Mesenchymal stem cell (in vitro differentiated cells and primary cell): ENCODE data around the gene BBIP1.
A peak's percentile ranks its signal among the peaks of the same experiment; 100 is the strongest.

ENCODE experiments used
- DNase-seq: peaks from one replicate; pipeline ENCODE4 v3.0.0-alpha.2; 2013
- H2AFZ ChIP-seq: one replicate; pipeline ENCODE4 v1.6.1; 2013; ENCODE audit warnings: low read depth, mild to moderate bottlenecking, control low read depth, inconsistent platforms, low read length, moderate library complexity
- H2AK5ac ChIP-seq: 2 replicates; pipeline ENCODE4 v1.6.1; 2013; ENCODE audit warnings: low read length, moderate library complexity, mild to moderate bottlenecking, inconsistent platforms; ENCODE audit not compliant: severe bottlenecking
- H2BK120ac ChIP-seq: one replicate; pipeline ENCODE4 v1.6.1; 2013; ENCODE audit warnings: low read depth, mild to moderate bottlenecking, inconsistent platforms, low read length, moderate library complexity
- H2BK12ac ChIP-seq, 2 experiments: one replicate each; pipeline ENCODE4 v1.6.1; 2013; ENCODE audit warnings: inconsistent platforms in 2 of 2, low read length in 2 of 2, mild to moderate bottlenecking in 2 of 2, moderate library complexity in 2 of 2, control low read depth in 1 of 2
- H2BK15ac ChIP-seq: one replicate; pipeline ENCODE4 v1.6.1; 2013; ENCODE audit warnings: mild to moderate bottlenecking, low read depth, inconsistent platforms; ENCODE audit not compliant: poor library complexity, severe bottlenecking
- H2BK5ac ChIP-seq: 2 replicates; pipeline ENCODE4 v1.6.1; 2013; ENCODE audit warnings: low read depth, mild to moderate bottlenecking, low read length, control low read depth, inconsistent platforms; ENCODE audit not compliant: poor library complexity, severe bottlenecking
- H3K14ac ChIP-seq, 2 experiments: one replicate each; pipeline ENCODE4 v1.6.1; 2013; ENCODE audit warnings: inconsistent platforms in 2 of 2, low read length in 2 of 2, control low read depth in 1 of 2, mild to moderate bottlenecking in 1 of 2, moderate library complexity in 1 of 2
- H3K18ac ChIP-seq, 2 experiments: one replicate each; pipeline ENCODE4 v1.6.1; 2013; ENCODE audit warnings: inconsistent platforms in 2 of 2, low read length in 2 of 2, control low read depth in 1 of 2, low read depth in 1 of 2, mild to moderate bottlenecking in 1 of 2
- H3K23ac ChIP-seq, 2 experiments: one replicate each; pipeline ENCODE4 v1.6.1; 2013; ENCODE audit warnings: inconsistent platforms in 2 of 2, low read length in 2 of 2, mild to moderate bottlenecking in 2 of 2, moderate library complexity in 2 of 2, control low read depth in 1 of 2
- H3K27ac ChIP-seq: 2 replicates; pipeline ENCODE4 v1.5.1; 2013; ENCODE audit warnings: mild to moderate bottlenecking, moderate library complexity, low read length, control low read depth, inconsistent platforms; ENCODE audit not compliant: poor library complexity, severe bottlenecking
- H3K27me3 ChIP-seq, 2 experiments: 2 replicates each; pipeline versions ENCODE4 v1.6.1 to v1.7.0; 2013; ENCODE audit warnings: low read length in 2 of 2, mild to moderate bottlenecking in 2 of 2, moderate library complexity in 2 of 2, control low read depth in 1 of 2, inconsistent platforms in 1 of 2; ENCODE audit not compliant: control insufficient read depth in 1 of 2, insufficient read depth in 1 of 2
- H3K36me3 ChIP-seq, 2 experiments: 2 replicates each; pipeline versions ENCODE4 v1.6.1 to v1.7.0; 2013; ENCODE audit warnings: low read length in 2 of 2, control low read depth in 1 of 2, inconsistent platforms in 1 of 2, low read depth in 1 of 2, mild to moderate bottlenecking in 1 of 2; ENCODE audit not compliant: insufficient read depth in 2 of 2, control insufficient read depth in 1 of 2
- H3K4ac ChIP-seq, 2 experiments: one replicate each; pipeline ENCODE4 v1.6.1; 2013; ENCODE audit warnings: inconsistent platforms in 2 of 2, low read length in 2 of 2, mild to moderate bottlenecking in 2 of 2, moderate library complexity in 2 of 2, control low read depth in 1 of 2, low read depth in 1 of 2
- H3K4me1 ChIP-seq: 2 replicates; pipeline ENCODE4 v1.6.1; 2013; ENCODE audit warnings: low read depth, low read length, control low read depth; ENCODE audit not compliant: control insufficient read depth, insufficient read depth
- H3K4me2 ChIP-seq: 2 replicates; pipeline ENCODE4 v1.6.1; 2013; ENCODE audit warnings: low read length, mild to moderate bottlenecking, inconsistent platforms; ENCODE audit not compliant: poor library complexity, severe bottlenecking
- H3K4me3 ChIP-seq, 2 experiments: 2 replicates each; pipeline versions ENCODE4 v1.5.1 to v1.7.0; 2013; ENCODE audit warnings: low read length in 2 of 2, mild to moderate bottlenecking in 2 of 2, control low read depth in 1 of 2, low read depth in 1 of 2; ENCODE audit not compliant: insufficient read depth in 1 of 2
- H3K79me1 ChIP-seq: replicated peaks from 2 replicates; pipeline ENCODE4 v1.6.1; 2013; ENCODE audit warnings: mild to moderate bottlenecking, control low read depth, low read length, inconsistent platforms; ENCODE audit not compliant: poor library complexity, severe bottlenecking
- H3K9ac ChIP-seq: 2 replicates; pipeline ENCODE4 v1.7.0; 2013; ENCODE audit warnings: mild to moderate bottlenecking, low read length, moderate library complexity
- H3K9me3 ChIP-seq: 2 replicates; pipeline ENCODE4 v1.7.0; 2013; ENCODE audit warnings: mild to moderate bottlenecking, low read length; ENCODE audit not compliant: control insufficient read depth
- H4K8ac ChIP-seq: one replicate; pipeline ENCODE4 v1.6.1; 2013; ENCODE audit warnings: inconsistent platforms, mild to moderate bottlenecking, low read length, moderate library complexity
- H4K91ac ChIP-seq: one replicate; pipeline ENCODE4 v1.6.1; 2013; ENCODE audit warnings: mild to moderate bottlenecking, low read length, inconsistent platforms
- WGBS: methylation state at CpG from one replicate; pipeline ENCODE4 v1.1.7; 2013; ENCODE audit warnings: mixed read lengths; 5-methylcytosine and 5-hydroxymethylcytosine counted together

Gene BBIP1

DNA sequence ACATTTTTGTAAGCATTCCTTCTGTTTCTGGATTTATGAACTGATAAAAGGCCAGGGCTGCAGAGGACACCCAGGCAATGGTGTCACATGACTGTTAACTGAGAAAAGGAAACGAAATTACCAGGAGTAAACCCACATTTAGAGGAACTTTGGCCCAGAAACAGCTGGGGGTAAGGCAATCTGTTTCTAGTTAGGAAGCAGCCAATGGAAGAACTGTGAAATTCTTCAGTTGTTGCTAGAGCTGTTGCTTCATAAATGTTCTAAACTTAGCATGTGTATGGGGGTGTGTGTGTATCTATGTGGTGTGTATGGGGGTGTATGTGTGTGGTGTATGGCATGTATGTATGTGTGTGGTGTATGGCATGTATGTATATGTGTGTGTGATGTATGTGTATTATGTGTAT lies 59.0 kb downstream of the BBIP1 start:
- no peak overlapping the region for H3K4me3 ChIP-seq
- H4K91ac ChIP-seq = no peak overlapping the region
- no peak overlapping the region for H2AFZ ChIP-seq
- H2BK12ac ChIP-seq = no peak overlapping the region
- 3% methylated on average over 1 of the region's 1 CpG for WGBS
- no peak overlapping the region for H4K8ac ChIP-seq
- peak overlapping the region; percentile 9 for H2BK120ac ChIP-seq
- no peaks in the 10 kb centered on the region for H3K4me1 ChIP-seq
- H3K36me3 ChIP-seq = no peaks in the 10 kb centered on the region
- H3K4me2 ChIP-seq = no peak overlapping the region
- no peak overlapping the region for H3K14ac ChIP-seq
- peak; percentile 63 for DNase-seq
- H3K18ac ChIP-seq = peak overlapping the region in 1 of 2 experiments; percentile 10
- no peak overlapping the region for H2BK15ac ChIP-seq
- no peak overlapping the region for H3K23ac ChIP-seq
- no peak overlapping the region for H2AK5ac ChIP-seq
- peak overlapping the region; percentile 70 for H3K9ac ChIP-seq
- no peak overlapping the region for H3K4ac ChIP-seq
- no peaks in the 10 kb centered on the region for H3K79me1 ChIP-seq
- no peak overlapping the region for H3K27ac ChIP-seq
- no peaks in the 10 kb centered on the region for H3K27me3 ChIP-seq
- H3K9me3 ChIP-seq = no peaks in the 10 kb centered on the region
- no peak overlapping the region for H2BK5ac ChIP-seq

DNA sequence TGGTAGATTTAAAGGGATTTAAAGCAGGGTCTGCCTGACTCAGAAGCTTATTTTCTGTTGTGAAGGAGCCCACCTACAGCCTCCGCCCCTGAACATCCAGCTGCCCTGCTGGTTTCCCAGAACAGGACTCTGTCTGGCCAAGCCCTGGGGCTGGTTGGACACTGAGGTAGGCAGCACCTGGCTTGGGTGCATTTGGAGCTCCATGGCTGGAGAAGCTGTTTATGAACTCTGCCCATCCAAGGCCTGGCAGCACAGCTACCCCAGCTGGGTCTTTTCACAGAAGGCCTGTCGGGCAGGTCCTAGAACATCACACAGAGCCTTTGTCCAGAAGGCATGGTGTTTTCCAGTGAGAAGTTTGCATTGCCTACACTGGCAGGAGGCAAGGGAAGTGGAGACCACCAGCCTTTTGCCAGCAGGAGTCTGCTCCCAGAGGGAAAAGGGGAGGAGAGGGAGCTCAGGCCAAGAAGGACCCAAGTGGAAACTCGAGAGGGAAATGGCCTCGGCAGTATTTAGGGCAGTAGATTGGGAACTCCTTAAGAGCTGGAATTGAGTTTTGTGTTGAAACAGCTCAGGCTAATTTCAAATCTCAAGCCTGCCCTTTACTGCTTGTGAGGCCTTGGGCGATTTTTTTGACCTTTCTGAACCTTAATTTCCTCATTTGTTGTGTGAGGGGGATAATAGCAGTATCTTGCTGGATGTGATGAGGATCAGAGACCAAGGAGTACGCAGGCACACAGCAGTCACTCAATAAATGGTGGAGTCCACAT lies 59.6 kb downstream of the BBIP1 start:
- no peaks in the 10 kb centered on the region for H3K36me3 ChIP-seq
- no peak overlapping the region for H2BK15ac ChIP-seq
- H3K79me1 ChIP-seq = no peaks in the 10 kb centered on the region
- no peak overlapping the region for H2AFZ ChIP-seq
- no peak overlapping the region for H4K8ac ChIP-seq
- H3K27me3 ChIP-seq = no peaks in the 10 kb centered on the region
- H2BK5ac ChIP-seq = no peak overlapping the region
- no peak overlapping the region for H3K27ac ChIP-seq
- H3K4me1 ChIP-seq = no peaks in the 10 kb centered on the region
- no peaks in the 10 kb centered on the region for H3K9me3 ChIP-seq
- no peak overlapping the region for H3K4ac ChIP-seq
- no peak overlapping the region for H3K4me3 ChIP-seq
- 87% methylated on average over 6 of the region's 6 CpGs for WGBS
- no peak overlapping the region for H3K23ac ChIP-seq
- DNase-seq = no peak
- no peak overlapping the region for H3K14ac ChIP-seq
- peak overlapping the region in 1 of 2 experiments; percentile 10 for H3K18ac ChIP-seq
- H3K9ac ChIP-seq = peak overlapping the region; percentile 70
- no peak overlapping the region for H3K4me2 ChIP-seq
- peak overlapping the region in 1 of 2 experiments; percentile 81 for H2BK12ac ChIP-seq
- no peak overlapping the region for H2AK5ac ChIP-seq
- peak overlapping the region; percentile 9 for H2BK120ac ChIP-seq
- peak overlapping the region; percentile 62 for H4K91ac ChIP-seq

DNA sequence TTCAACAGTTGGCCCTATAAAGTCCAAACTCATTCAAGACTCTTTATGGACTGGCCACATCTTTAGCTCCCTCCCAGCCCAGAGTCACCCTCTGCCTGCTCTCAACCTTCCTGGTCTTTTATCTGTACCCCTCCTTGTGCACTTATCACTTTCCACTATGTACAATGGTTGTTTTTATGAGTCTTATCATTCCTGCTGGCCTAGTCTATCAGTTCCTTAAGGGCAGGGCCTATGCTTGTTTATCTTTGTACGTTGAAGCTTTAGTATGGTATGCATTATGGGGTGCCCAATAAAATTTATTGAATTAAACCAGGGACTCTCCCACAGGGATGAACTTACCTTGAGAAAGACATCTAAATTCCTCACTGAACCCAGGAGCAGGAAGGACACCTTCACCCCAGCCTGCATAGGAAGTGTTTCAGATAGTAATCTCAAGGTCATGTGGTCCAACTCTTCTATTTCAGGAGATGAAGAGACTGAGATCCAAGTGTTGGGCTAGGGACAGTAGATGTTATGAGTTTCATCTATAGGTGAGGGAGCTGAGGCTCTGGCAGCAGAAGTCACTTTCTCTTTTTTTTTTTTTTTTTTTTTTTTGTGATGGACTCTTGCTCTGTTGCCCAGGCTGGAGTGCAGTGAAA lies 60.6 kb downstream of the BBIP1 start:
- Histone ChIP-seq H3K9me3 (no peaks in the 10 kb centered on the region), H2AFZ (no peak overlapping the region), H4K8ac (no peak overlapping the region), H3K4ac (no peak overlapping the region), H4K91ac (no peak overlapping the region), H3K14ac (no peak overlapping the region), H3K79me1 (no peaks in the 10 kb centered on the region), H2AK5ac (no peak overlapping the region), H3K9ac (no peak overlapping the region), H3K18ac (no peak overlapping the region), H3K4me2 (no peak overlapping the region), H3K27me3 (no peaks in the 10 kb centered on the region), H2BK120ac (no peak overlapping the region), H2BK12ac (no peak overlapping the region), H3K4me1 (no peaks in the 10 kb centered on the region), H3K36me3 (no peaks in the 10 kb centered on the region), H3K4me3 (no peak overlapping the region), H3K23ac (no peak overlapping the region), H2BK5ac (no peak overlapping the region), H3K27ac (no peak overlapping the region), H2BK15ac (no peak overlapping the region)
- 80% methylated on average over 1 of the region's 1 CpG for WGBS
- no peak for DNase-seq
